Stomach (tissue), 9 donors: ENCODE results near the gene PRKG1. TPM values are rescaled to one million over a fixed set of nuclear protein-coding genes. Genes with fewer than 3 reads are reported as not detected.

Source experiments
- DNase-seq, 2 donors: peaks; one replicate each; pipeline versions ENCODE4 v3.0.0 to v3.0.0-alpha.2; 2013 to 2019
- H3K27ac ChIP-seq, 5 donors: fragments of 200-600 bp in 4 of 5; sonication (generic) in 4 of 5; one replicate each; pipeline ENCODE4 v1.5.1; 2013 to 2019; ENCODE audit warnings: mild to moderate bottlenecking in 1 of 5, moderate library complexity in 1 of 5
- H3K27me3 ChIP-seq, 3 donors: fragments of 200-600 bp; sonication (generic); one replicate each; pipeline ENCODE4 v1.5.1; 2017 to 2019; ENCODE audit warnings: mixed run types in 1 of 3
- H3K36me3 ChIP-seq, 4 donors: fragments of 200-600 bp; sonication (generic); 1 replicate in 3 of 4; 2 replicates in 1 of 4; pipeline ENCODE4 v1.5.1; 2016 to 2019
- H3K4me1 ChIP-seq, 4 donors: fragments of 200-600 bp; sonication (generic); one replicate each; pipeline ENCODE4 v1.5.1; 2016 to 2019
- H3K4me3 ChIP-seq, 4 donors: fragments of 200-600 bp; sonication (generic) in 3 of 4; one replicate each; pipeline ENCODE4 v1.5.1; 2016 to 2019; ENCODE audit warnings: mild to moderate bottlenecking in 1 of 4
- H3K9me3 ChIP-seq, 4 donors: fragments of 200-600 bp; sonication (generic); one replicate each; pipeline ENCODE4 v1.5.1; 2016 to 2019
- CTCF ChIP-seq, 7 experiments: fragments of 450-650 bp in 4 of 7; fragments of 200-600 bp in 3 of 7; sonication (generic) in 3 of 7; IDR thresholded peaks; one replicate each; pipeline ENCODE4 v1.5.1; 2016 to 2019; ENCODE audit warnings: antibody characterized with exemption in 7 of 7, control low read depth in 2 of 7, mild to moderate bottlenecking in 1 of 7
- EP300 ChIP-seq: sonication (generic); formaldehyde crosslinking; IDR thresholded peaks from one replicate; pipeline ENCODE4 v1.6.1; 2017; ENCODE audit warnings: antibody characterized with exemption
- POLR2A ChIP-seq, 4 donors: fragments of 450-650 bp; IDR thresholded peaks; one replicate each; pipeline ENCODE4 v1.6.1; 2016; ENCODE audit warnings: antibody characterized with exemption in 4 of 4, control low read depth in 2 of 4, mild to moderate bottlenecking in 1 of 4, moderate library complexity in 1 of 4
- POLR2AphosphoS5 ChIP-seq, 3 donors: sonication (generic); formaldehyde crosslinking; IDR thresholded peaks; one replicate each; pipeline ENCODE4 v1.6.1; 2016; ENCODE audit warnings: antibody characterized with exemption in 3 of 3
- WGBS, 5 donors: extraction: QIAGEN DNeasy Blood & Tissue Kit in 3 of 5; methylation state at CpG; one replicate each; pipeline versions ENCODE4 v1.1.5 to v1.1.7; 2013 to 2018; 5-methylcytosine and 5-hydroxymethylcytosine counted together
- intact Hi-C: fragments of 100-400 bp; cut with DNase I; formaldehyde crosslinking; loops from one replicate; pipeline ENCODE4 v1.15.1; 2023; ENCODE audit warnings: low total_unique reads
- polyA plus RNA-seq, 3 donors: library from polyadenylated mRNA; stranded (reverse); fragments of 200-250 nt; gene quantifications; one replicate each; pipeline ENCODE4 v1.2.3, GENCODE V29; 2013
- total RNA-seq, 5 donors: library from RNA; depleted of rRNA; stranded (reverse); fragments of >200 nt; gene quantifications; one replicate each; pipeline versions ENCODE4 v1.1.0 to v1.2.3, GENCODE V29; 2014 to 2016
- donor health status: healthy with polysubstance abuse.
- donor health status: Bipolar disorder and iron deficiency.
- donor health status: healthy.

PRKG1 gene
- total and polyA plus RNA-seq, 8 donors = 1.5 to 89.2 (median 14.3) TPM

GRCh38 chr10:51468424-51468823 is 394.1 kb downstream of the PRKG1 start:
- WGBS, 5 donors = 13 to 39% (median 26%) methylated on average over 2 of the region's 2 CpGs
- no peaks in the 10 kb centered on the region for H3K36me3 ChIP-seq
- H3K4me3 ChIP-seq = no peak overlapping the region
- intact Hi-C loops = no loop called here
- H3K27ac ChIP-seq = no peak overlapping the region
- TF ChIP-seq POLR2AphosphoS5 (IDR thresholded peaks at IDR 0.05) (no peak), EP300 (no peak), POLR2A (IDR thresholded peaks at IDR 0.05) (no peak), CTCF (IDR thresholded peaks at IDR 0.05) (no peak)
- peak in 1 of 2 donors; percentile 7 for DNase-seq
- no peaks in the 10 kb centered on the region for H3K27me3 ChIP-seq
- no peaks in the 10 kb centered on the region for H3K9me3 ChIP-seq
- H3K4me1 ChIP-seq = peaks cover 0 to 28% (median 8%) of the 10 kb centered on the region in 4 donors

GRCh38 chr10:51469686-51470085 is 395.4 kb downstream of the PRKG1 start:
- intact Hi-C loops = no loop called here
- TF ChIP-seq CTCF (IDR thresholded peaks at IDR 0.05) (no peak), EP300 (no peak), POLR2AphosphoS5 (IDR thresholded peaks at IDR 0.05) (no peak), POLR2A (IDR thresholded peaks at IDR 0.05) (no peak)

GRCh38 chr10:51471271-51471670 is 397.0 kb downstream of the PRKG1 start:
- Histone ChIP-seq H3K27ac (no peak overlapping the region), H3K36me3 (no peaks in the 10 kb centered on the region), H3K9me3 (no peaks in the 10 kb centered on the region), H3K4me3 (no peak overlapping the region), H3K4me1 (peaks cover 0 to 16% (median 7%) of the 10 kb centered on the region in 4 donors), H3K27me3 (no peaks in the 10 kb centered on the region)
- WGBS, 5 donors = 71 to 83% (median 75%) methylated on average over 4 of the region's 4 CpGs
- intact Hi-C loops = no loop called here
- TF ChIP-seq EP300 (no peak), POLR2AphosphoS5 (IDR thresholded peaks at IDR 0.05) (no peak), CTCF (IDR thresholded peaks at IDR 0.05) (no peak), POLR2A (IDR thresholded peaks at IDR 0.05) (no peak)
- DNase-seq = no peak

More at GRCh38 chr10:51469686-51470085, 395.4 kb downstream of the PRKG1 start:
- DNase-seq = no peak
- 71 to 84% (median 76%) methylated on average over 2 of the region's 2 CpGs for WGBS, 5 donors
- no peaks in the 10 kb centered on the region for H3K36me3 ChIP-seq
- peaks cover 0 to 24% (median 8%) of the 10 kb centered on the region in 4 donors for H3K4me1 ChIP-seq
- no peak overlapping the region for H3K27ac ChIP-seq
- H3K9me3 ChIP-seq = no peaks in the 10 kb centered on the region
- H3K27me3 ChIP-seq = no peaks in the 10 kb centered on the region
- no peak overlapping the region for H3K4me3 ChIP-seq

- intact Hi-C loops = no loop called here
- Histone ChIP-seq H3K9me3 (no peaks in the 10 kb centered on the region), H3K27me3 (no peaks in the 10 kb centered on the region), H3K4me3 (no peak overlapping the region), H3K4me1 (peaks cover 0 to 7% (median 2%) of the 10 kb centered on the region in 4 donors), H3K27ac (no peak overlapping the region), H3K36me3 (no peaks in the 10 kb centered on the region)
- no peak for DNase-seq
- TF ChIP-seq EP300 (no peak), CTCF (IDR thresholded peaks at IDR 0.05) (no peak), POLR2A (IDR thresholded peaks at IDR 0.05) (no peak), POLR2AphosphoS5 (IDR thresholded peaks at IDR 0.05) (no peak)
- WGBS, 5 donors = 91 to 96% (median 91%) methylated on average over 1 of the region's 1 CpG
Measured at GRCh38 chr10:51472154-51472553, 397.9 kb downstream of the PRKG1 start.
